Measurements from ENCODE around the gene SLC49A3.

DNA sequence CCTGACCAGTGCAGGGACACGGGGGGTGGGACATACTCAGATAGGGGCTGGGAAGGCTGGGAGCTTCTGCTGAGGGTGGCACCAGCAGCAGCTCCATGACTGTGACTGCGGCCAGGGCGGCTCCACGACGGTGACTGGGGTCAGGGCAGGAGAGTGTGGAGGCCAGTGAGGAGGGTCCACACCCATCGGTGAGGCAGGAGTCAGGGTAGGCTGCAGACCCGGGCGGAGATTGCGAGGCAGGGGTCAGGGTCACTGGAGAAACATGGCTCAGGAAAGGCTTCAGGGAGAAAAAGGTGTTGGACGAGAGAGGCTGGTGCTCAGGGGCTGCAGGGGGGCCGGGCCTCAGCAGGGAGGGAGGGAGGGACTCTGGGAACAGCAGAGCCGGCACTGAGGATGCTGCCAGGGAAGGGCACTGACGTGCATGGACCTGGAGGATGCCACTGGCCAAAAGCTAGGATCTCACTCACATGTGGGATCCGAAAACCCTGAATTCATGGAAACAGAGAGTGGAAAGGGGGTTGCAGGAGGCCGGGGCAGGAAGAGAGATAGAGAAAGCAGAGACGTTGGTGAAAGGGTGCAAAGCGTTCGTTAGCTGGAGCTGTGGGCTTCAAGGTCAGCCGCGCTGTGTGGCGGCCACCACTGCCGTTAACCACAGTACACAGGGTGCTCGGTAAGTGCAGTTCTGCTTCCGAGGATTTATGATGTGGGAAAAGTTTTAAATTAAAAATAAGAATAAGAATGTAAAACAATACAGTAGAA is 36.9 kb downstream of the SLC49A3 start:
- TF ChIP-seq CTCF (IDR thresholded peaks at IDR 0.05 in 2 of 3, conservative IDR thresholded peaks at IDR 0.05 in 1 of 3; ENCODE audit: borderline replicate concordance in 1 of 3, insufficient read depth in 1 of 3, low read depth in 2 of 3, low read length in 2 of 3): no peak
- TF ChIP-seq MAX (IDR thresholded peaks at IDR 0.05): no peak
- no peak for TF ChIP-seq POLR2A (IDR thresholded peaks at IDR 0.05; ENCODE audit: borderline replicate concordance, extremely low read depth, insufficient read depth, insufficient read length)
- no peak for TF ChIP-seq SIN3A (IDR thresholded peaks at IDR 0.05; ENCODE audit: low read depth)
- TF ChIP-seq RAD21 (IDR thresholded peaks at IDR 0.05; ENCODE audit: low read depth): no peak
- no peak for TF ChIP-seq EZH2phosphoT487 (IDR thresholded peaks at IDR 0.05; ENCODE audit: borderline replicate concordance)
- TF ChIP-seq, protein P1, sequence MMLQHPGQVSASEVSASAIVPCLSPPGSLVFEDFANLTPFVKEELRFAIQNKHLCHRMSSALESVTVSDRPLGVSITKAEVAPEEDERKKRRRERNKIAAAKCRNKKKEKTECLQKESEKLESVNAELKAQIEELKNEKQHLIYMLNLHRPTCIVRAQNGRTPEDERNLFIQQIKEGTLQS (IDR thresholded peaks at IDR 0.05): no peak

Measured in HCT116 (cell line).